GM19463 (cell line): Measurements from ENCODE around the gene PHB1.
"Not testable (repeated sequence)": the region's sequence is repeated elsewhere in the genome, so short reads cannot be mapped to it uniquely, and the experiment has no call there.

Source experiments
- ATAC-seq: cut with Tn5 transposase; IDR thresholded peaks from one replicate; pipeline ENCODE4 v1.9.1; 2021; ENCODE audit warnings: mild to moderate bottlenecking, moderate library complexity; ENCODE audit not compliant: unreplicated experiment

PHB1 gene

GRCh38 chr17:49381793-49382192 is 32.9 kb downstream of the PHB1 start:
- no peak for ATAC-seq

- ATAC-seq = no peak
Observed at GRCh38 chr17:49381033-49381432, 33.6 kb downstream of the PHB1 start.

DNA sequence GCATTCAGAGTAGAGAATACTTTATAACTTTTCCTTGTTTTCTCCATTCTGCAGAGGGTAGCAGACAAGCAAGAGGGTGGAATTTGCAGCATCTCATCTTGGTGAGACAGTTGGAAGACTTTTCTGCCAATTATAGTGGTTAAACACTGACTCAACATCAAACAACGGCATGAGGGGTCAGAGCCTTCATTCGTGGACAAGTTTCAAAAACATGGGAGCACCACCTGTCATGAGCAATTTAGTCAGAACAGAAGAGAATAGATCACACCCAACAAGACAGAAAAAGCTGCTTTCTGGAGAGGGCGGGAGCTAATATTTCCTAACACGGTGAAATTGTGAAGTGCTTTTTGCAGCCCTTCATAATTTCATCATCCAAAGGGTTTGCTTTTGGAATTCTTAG is 34.8 kb downstream of the PHB1 start:
- ATAC-seq = no peak

DNA sequence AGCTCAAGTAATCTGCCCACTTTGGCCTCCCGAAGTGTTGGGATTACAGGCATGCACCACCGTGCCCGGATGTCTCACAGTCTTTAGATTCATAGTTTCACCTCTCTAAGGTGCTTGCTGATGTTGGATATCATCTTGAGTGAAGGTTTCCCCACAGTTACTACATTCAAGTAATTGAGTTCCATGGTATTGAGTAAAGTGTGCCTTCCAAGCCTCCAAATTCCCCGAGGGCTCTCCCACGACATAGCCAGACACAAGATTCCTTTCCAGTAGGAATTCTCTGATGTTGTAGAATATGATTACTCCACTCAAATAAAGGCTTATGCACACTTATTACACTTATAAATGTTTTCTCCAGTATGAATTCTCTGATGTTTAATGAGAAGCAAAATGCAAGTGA is 36.4 kb downstream of the PHB1 start:
- ATAC-seq = no peak

DNA sequence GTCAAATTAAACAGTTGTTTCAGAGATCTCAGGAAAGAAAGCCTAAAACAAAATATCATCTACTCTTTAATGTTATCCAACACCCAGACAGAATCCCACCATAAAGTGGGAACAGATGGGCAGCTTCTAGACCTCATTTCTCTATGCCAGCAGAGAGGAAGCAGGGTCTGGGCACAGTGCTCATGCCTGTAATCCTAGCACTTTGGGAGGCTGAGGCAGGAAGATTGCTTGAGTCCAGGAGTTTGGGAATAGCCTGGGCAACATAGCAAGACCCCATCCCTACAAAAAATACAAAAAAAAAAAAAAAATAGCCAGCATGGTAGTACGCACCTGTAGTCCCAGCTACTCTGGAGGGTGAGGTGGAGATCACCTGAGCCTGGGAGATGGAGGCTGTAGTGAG is 39.1 kb downstream of the PHB1 start:
- ATAC-seq = no peak

GRCh38 chr17:49373115-49373514 is 41.6 kb downstream of the PHB1 start:
- no peak for ATAC-seq

GRCh38 chr17:49372425-49372824 is 42.3 kb downstream of the PHB1 start:
- ATAC-seq = no peak

DNA sequence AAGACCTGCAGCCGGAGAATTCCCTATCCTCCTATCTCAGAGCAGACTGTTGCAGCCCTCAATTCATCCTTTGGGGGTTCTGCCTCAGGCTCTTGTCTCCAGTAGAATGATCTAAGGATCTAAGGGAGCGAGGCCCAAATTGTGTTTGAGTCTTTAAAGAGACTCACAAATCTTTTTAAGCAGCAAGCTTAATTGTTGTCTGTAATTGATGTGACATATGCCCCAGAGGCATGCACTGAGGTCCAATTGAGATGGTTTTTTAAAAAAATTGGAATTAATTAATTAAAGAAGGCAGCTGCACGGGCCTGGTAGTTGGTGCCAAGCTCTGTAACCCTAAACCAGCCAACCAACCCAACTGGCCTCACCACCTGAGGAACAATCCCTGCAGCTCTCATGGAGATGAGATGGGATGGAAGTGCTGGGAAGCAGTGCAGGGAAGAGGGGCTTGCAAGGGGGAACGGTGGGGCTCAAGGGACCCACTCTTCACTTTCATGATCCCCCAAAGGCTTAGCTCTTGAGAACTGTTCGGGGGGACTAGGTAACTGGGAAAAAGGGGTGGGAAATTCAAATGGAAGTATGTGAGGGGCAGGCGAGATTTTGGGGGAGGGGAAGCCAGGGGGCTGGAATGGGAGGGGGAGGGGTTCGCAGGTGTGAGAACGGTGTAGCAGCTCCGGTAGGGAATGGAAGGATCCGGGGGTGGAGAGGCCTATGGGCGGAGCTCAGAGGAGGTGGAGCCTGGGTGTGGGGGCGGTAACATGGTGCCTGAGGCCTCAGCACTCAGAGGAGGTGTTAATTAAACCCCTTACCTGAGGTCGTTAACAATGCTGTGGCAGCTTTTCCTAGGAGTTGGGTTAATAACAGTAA is 43.5 kb downstream of the PHB1 start:
- no peak for ATAC-seq

DNA sequence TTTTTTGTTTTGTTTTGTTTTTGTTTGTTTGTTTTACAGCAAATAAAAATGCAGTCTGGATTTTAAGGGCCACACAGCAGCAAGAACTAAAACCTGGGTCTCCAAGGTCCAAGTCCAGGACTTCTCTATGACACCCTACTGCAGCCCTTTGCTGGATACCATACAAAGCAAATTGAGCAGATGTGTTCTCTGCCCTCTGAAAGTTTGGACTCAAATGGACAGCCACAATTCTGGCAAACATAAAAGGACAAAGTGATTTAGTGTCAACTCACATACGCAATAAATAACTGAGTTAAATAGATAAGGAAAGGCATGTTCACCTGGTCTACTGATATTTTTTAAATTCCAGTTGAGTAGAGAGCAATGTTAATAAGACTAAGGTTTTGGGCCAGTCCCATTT is 44.9 kb downstream of the PHB1 start:
- no peak for ATAC-seq

DNA sequence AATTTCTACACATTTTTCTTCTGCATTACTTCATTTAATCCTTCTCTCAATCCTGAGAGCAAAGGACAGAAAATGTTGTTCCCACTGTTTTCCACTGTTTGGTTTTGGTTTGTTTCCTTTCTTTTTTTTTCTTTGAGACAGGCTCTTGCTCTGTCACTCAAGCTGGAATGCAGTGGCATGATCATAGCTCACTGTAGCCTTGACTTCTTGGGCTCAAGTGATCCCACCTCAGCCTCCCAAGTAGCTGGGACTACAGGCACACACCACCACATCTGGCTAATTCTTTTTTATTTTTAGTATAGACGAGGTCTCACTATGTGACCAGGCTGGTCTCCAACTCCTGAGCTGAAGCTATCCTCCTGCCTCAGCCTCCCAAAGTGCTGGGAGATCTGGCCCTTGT is 45.6 kb downstream of the PHB1 start:
- no peak for ATAC-seq

DNA sequence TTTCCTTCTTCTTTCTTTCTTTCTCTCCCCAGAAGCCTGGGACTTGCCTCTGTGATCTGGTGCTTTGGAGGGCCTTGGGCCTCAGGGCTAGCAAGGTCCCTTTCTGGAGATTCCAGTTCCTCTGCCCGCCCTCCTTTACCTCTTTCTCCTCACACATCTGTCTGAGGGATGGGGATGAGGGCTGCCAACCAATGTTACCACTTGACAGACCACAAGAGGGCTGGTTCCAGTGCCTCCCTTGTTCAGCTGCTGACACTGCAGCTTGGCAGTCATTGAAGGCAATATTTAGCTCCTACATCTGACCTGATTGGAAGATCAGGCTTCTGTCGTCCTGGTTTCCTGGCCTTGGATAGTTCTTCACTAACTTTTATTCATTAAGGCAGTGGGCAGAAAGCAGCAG is 49.0 kb downstream of the PHB1 start:
- no peak for ATAC-seq

DNA sequence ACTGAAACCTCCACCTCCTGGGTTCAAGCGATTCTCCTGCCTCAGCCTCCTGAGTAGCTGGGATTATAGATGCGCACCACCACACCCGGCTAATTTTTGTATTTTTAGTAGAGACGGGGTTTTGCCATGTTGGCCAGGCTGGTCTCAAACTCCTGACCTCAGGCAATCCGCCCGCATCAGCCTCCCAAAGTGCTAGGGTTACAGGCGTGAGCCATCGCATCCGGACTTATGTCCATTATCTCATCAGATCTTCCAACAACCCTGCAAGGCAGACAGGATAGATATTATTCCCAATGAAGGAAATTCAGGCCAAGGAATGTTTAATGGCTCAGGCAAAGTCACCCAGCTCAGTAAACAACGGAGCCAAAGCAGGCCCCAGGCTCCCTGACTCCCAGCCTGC is 49.6 kb downstream of the PHB1 start:
- not testable (repeated sequence) for ATAC-seq

GRCh38 chr17:49364119-49364518 is 50.6 kb downstream of the PHB1 start:
- no peak for ATAC-seq

DNA sequence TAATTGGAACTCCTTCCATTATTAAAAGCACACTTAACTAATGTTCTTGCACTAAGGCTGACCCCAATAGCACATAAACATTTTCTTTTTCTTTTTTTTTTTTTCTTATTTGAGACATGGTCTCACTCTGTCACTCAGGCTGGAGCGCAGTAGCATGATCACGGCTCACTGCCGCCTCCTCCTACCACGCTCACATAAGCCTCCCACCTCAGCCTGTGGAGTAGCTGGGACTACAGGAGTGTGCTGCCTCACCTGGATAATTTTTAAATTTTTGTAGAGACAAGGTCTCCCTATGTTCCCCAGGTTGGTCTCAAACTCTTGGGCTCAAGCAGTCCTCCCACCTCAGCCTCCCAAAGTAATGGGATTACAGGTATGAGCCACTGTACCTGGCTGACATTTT is 51.4 kb downstream of the PHB1 start:
- no peak for ATAC-seq

- no peak for ATAC-seq
Observed at GRCh38 chr17:49362723-49363117, 52.0 kb downstream of the PHB1 start.

DNA sequence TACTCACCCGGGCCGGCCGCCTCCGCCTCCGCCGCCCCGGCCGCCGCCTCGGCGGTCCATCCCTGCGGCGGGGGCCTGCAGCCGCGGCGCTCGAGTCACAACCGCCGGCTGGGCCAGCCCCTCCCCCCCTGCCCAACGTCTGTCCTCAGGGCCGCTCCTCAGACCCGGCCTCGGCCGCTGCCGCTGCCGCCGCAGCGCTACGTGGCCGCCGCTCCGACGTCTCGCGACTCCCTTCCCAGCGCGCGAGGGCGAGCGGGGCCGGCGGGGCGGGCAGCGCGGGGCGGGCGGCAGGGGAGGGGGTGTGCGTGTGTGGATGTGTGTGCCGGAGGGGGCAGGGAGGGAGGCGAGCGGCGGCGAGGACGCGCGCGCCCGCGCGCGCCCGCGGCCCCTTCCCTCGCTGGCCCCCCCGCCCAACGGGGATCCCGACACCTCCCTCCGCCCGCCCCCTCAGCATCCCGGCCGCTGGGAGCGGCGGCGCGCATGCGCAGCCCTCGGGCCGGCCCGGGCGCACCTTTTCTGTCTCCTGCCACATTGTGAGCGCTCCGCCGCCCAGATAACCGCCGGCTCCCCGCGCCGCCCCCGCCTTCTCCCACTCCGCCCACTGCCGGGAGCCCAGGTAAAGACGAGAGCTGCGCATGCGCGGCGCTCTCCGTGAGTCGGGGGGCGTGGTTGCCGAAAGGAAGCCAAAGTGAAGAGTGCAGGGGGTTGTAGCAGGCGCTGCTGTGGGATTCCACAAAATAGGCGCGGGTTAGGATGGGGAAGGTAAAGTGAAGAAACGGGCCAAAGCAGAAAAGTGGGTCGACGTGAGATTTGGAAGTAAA is 52.6 kb downstream of the PHB1 start, which contains the start of gene ZNF652:
ZNF652 (minus strand) TSS at position 349 of the 821 bp plus-strand sequence. CDS start 44,525 bp downstream, outside the sequence.
- peak; percentile 63 for ATAC-seq

DNA sequence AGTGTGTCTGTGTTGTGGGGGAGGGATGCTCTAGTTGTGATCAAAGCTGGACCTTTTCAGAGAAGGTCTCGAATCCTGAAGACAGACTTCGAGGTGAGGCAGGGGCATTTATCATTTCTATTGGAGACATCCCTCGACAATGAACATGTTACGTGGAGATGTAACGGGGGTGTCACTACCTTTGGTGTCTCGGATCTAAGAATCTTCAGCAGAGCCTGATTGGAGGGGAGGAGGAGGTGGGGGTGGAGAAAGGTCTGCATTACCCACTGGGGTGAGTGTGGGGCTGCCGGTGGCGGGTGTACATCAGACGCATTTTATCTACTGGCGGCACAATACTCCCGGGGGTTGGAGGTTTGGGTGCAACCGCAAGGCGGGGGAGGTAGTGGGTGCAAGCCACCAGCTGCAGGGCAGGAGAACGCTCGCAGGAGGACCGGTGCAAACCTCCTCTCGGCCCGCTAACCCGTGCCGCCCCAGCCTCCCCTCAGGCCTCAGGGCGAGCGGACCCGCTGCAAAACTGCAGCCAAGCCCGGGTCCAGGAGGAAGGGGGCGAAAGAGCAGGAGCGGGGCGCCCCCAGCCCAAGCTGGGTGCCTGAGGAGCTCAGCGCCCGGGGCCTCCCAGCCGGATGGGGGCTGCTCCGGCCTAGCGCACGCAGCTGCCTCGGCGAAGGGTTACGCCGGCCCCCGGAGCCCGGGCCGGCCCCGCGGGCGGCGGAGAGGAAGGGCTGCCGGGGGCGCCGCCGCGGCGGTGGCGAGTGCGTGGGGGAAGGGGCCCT is 53.4 kb downstream of the PHB1 start:
- ATAC-seq = peak; percentile 28

GRCh38 chr17:49360796-49361128 is 53.9 kb downstream of the PHB1 start:
- ATAC-seq = no peak

DNA sequence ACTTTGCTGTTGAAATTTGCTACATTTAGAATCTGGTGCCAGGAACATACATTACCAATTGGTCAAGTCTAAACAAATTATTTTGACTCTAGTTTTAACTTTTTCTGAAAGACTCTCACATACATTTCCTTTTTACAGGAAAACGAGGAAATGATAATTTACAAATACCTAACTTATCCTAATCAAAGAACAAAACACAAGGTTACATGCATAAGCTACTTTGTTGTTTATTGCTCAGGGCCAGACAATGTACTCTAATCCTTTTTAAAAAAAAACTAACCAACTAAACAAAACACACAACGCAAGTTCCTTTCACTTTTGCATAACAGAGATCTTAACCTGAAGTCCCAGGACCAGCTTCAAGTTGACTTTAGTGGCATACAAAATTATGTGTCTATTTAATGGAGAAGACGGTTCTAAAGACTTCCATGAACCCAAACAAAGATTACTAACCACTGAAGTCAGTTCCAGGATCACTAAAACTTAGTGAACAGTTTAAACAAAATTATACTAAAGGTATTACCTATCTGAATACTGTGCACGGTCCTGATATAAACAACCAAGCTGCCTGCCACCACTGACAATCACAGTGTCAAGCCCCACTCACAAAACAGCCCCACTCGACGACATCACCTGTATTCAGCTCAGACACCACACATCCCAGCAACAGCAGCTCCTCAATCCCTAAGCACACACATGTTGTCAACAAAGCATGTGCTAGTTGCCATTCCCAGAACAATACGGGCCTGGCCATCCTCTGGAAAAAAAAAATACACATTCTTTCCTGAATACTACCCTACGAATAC is 54.5 kb downstream of the PHB1 start:
- no peak for ATAC-seq

DNA sequence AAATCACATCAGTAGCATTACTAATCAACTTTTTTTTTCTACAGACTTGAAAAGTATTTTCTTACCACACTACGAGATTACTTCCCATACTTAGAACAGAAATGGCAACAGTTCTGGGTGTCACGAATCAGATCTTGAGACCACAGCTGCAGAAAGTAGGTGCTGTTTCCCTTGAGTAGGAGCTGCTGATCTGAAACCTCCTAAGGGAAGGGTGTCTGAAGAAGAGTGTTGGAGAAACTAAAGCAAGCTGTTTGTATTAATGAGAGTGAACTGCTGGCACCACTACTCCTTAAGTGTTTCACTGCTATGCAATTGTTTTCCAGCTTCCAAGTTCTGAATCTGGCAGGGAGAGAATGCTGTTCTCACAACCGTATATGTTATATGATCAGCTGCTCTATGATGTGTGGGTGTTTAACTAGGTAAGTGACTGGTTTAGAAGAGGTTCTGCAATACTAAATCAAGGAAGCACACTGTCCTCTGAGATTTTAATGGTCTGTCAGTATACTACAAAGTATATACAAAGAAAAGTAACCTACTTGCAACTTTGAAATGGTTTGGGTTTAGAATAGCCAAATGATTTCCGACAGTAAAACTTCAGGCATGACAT is 55.9 kb downstream of the PHB1 start:
- peak; percentile 29 for ATAC-seq
